ENCODE results near the gene GAS6. TPM values are rescaled to one million over a fixed set of nuclear protein-coding genes. Genes with fewer than 3 reads are reported as not detected.

GAS6 gene
- total RNA-seq, 3 donors from 2014 or later, result 101 to 168 (median 113) TPM

GRCh38 chr13:113814435-113814821 lies 49.4 kb downstream of the GAS6 start:
- Histone ChIP-seq H3K4me3 (no peak overlapping the region), H3K4me1 (ENCODE audit: low read depth) (no peaks in the 10 kb centered on the region), H3K9me3 (no peaks in the 10 kb centered on the region), H3K36me3 (ENCODE audit: low read depth) (no peaks in the 10 kb centered on the region)
- DNase-seq, result no peak
- intact Hi-C loops (cut with DNase I, micrococcal nuclease), result loop anchor here in 1 of 2 donors (10.0 kb wide), 1 partner anchor 120 kb away; no protein-coding TSS in a partner anchor
- no peak for ATAC-seq
- TF ChIP-seq CTCF (IDR thresholded peaks at IDR 0.05), result no peak

GRCh38 chr13:113813749-113814434 lies 50.0 kb downstream of the GAS6 start:
- Histone ChIP-seq H3K4me1 (ENCODE audit: low read depth) (no peaks in the 10 kb centered on the region), H3K4me3 (no peak overlapping the region), H3K9me3 (no peaks in the 10 kb centered on the region), H3K36me3 (ENCODE audit: low read depth) (no peaks in the 10 kb centered on the region)
- DNase-seq, result no peak
- intact Hi-C loops (cut with DNase I, micrococcal nuclease), result loop anchor here in 1 of 2 donors (10.0 kb wide), 1 partner anchor 121 kb away; no protein-coding TSS in a partner anchor
- TF ChIP-seq CTCF (IDR thresholded peaks at IDR 0.05), result no peak
- no peak for ATAC-seq

GRCh38 chr13:113813070-113813748 lies 50.7 kb downstream of the GAS6 start:
- H3K4me3 ChIP-seq, result no peak overlapping the region
- no peak for DNase-seq
- TF ChIP-seq CTCF (IDR thresholded peaks at IDR 0.05), result no peak

GRCh38 chr13:113812178-113813040 lies 51.5 kb downstream of the GAS6 start:
- Histone ChIP-seq H3K4me3 (no peak overlapping the region), H3K36me3 (ENCODE audit: low read depth) (no peaks in the 10 kb centered on the region), H3K9me3 (peaks cover 5% of the 10 kb centered on the region), H3K4me1 (ENCODE audit: low read depth) (no peaks in the 10 kb centered on the region)
- intact Hi-C loops (cut with DNase I, micrococcal nuclease), result loop anchor here in 1 of 2 donors (10.0 kb wide), 1 partner anchor 122 kb away; no protein-coding TSS in a partner anchor
- no peak for TF ChIP-seq CTCF (IDR thresholded peaks at IDR 0.05)
- no peak for DNase-seq
- no peak for ATAC-seq

More at GRCh38 chr13:113813070-113813748, 50.7 kb downstream of the GAS6 start:
- no peak for ATAC-seq
- H3K9me3 ChIP-seq, result peaks cover 4% of the 10 kb centered on the region
- no peaks in the 10 kb centered on the region for H3K36me3 ChIP-seq (ENCODE audit: low read depth)
- H3K4me1 ChIP-seq (ENCODE audit: low read depth), result no peaks in the 10 kb centered on the region
- intact Hi-C loops (cut with DNase I, micrococcal nuclease), result loop anchor here in 1 of 2 donors (10.0 kb wide), 1 partner anchor 122 kb away; no protein-coding TSS in a partner anchor
